ENCODE data around the gene SLC26A2. TPM values are rescaled to one million over a fixed set of nuclear protein-coding genes. Genes with fewer than 3 reads are reported as not detected.

SLC26A2 gene
- total RNA-seq, 2 experiments from 2014 or later, result 2.1 to 2.8 TPM

- intact Hi-C loops (cut with micrococcal nuclease; ENCODE audit: unreplicated experiment), result no loop called here
- no peak for TF ChIP-seq CTCF (conservative IDR thresholded peaks at IDR 0.05; ENCODE audit: low read length)
- TF ChIP-seq EZH2phosphoT487 (IDR thresholded peaks at IDR 0.05; ENCODE audit: borderline replicate concordance, low read depth, low read length), result no peak
- BruUV-seq (replicated peaks), result no TSS peak
- H4K20me1 ChIP-seq (ENCODE audit: insufficient read depth, low read length), result no peaks in the 10 kb centered on the region
- no peak overlapping the region for H3K27ac ChIP-seq (ENCODE audit: low read depth, low read length, poor library complexity, severe bottlenecking)
- no peak overlapping the region for H3K4me2 ChIP-seq (ENCODE audit: low read length)
- H3K4me3 ChIP-seq (ENCODE audit: low read depth, low read length, poor library complexity, severe bottlenecking), result no peak overlapping the region
- no peak overlapping the region for H2AFZ ChIP-seq (ENCODE audit: low read length)
- no peaks in the 10 kb centered on the region for H3K9me2 ChIP-seq (ENCODE audit: insufficient read depth, low read length)
- ChIA-PET POLR2A (no interaction called here), CTCF (ENCODE audit: unreplicated experiment) (no interaction called here)
- H3K36me3 ChIP-seq (ENCODE audit: insufficient read depth, low read length), result no peaks in the 10 kb centered on the region
- H3K79me2 ChIP-seq (ENCODE audit: insufficient read depth, low read depth, low read length), result no peaks in the 10 kb centered on the region
- no peak for DNase-seq (ENCODE audit: low spot score)
- no peaks in the 10 kb centered on the region for H3K9me3 ChIP-seq (ENCODE audit: low read length)
- peaks cover 14% of the 10 kb centered on the region for H3K4me1 ChIP-seq (ENCODE audit: insufficient read depth, low read length, poor library complexity, severe bottlenecking)
Observed at GRCh38 chr5:149995385-149996204, 35.0 kb downstream of the SLC26A2 start.

- Histone ChIP-seq H4K20me1 (ENCODE audit: insufficient read depth, low read length) (no peaks in the 10 kb centered on the region), H3K9me2 (ENCODE audit: insufficient read depth, low read length) (no peaks in the 10 kb centered on the region), H3K79me2 (ENCODE audit: insufficient read depth, low read depth, low read length) (peaks cover 6% of the 10 kb centered on the region; the same call in 1 of the 2 replicates), H3K4me1 (ENCODE audit: insufficient read depth, low read length, poor library complexity, severe bottlenecking) (peaks cover 14% of the 10 kb centered on the region), H3K9me3 (ENCODE audit: low read length) (no peaks in the 10 kb centered on the region), H3K36me3 (ENCODE audit: insufficient read depth, low read length) (no peaks in the 10 kb centered on the region), H3K27ac (ENCODE audit: low read depth, low read length, poor library complexity, severe bottlenecking) (no peak overlapping the region), H2AFZ (ENCODE audit: low read length) (no peak overlapping the region), H3K4me3 (ENCODE audit: low read depth, low read length, poor library complexity, severe bottlenecking) (no peak overlapping the region), H3K4me2 (ENCODE audit: low read length) (no peak overlapping the region)
- no peak for DNase-seq (ENCODE audit: low spot score)
- CTCF ChIA-PET (ENCODE audit: unreplicated experiment), result no interaction called here
- intact Hi-C loops (cut with micrococcal nuclease; ENCODE audit: unreplicated experiment), result no loop called here
- TF ChIP-seq EZH2phosphoT487 (IDR thresholded peaks at IDR 0.05; ENCODE audit: borderline replicate concordance, low read depth, low read length) (no peak), CTCF (conservative IDR thresholded peaks at IDR 0.05; ENCODE audit: low read length) (no peak)
- no TSS peak for BruUV-seq (replicated peaks)
- POLR2A ChIA-PET, result no interaction called here
Observed at GRCh38 chr5:149996205-149996890, 35.8 kb downstream of the SLC26A2 start.

- ChIA-PET CTCF (ENCODE audit: unreplicated experiment) (no interaction called here), POLR2A (no interaction called here)
- Histone ChIP-seq H3K4me1 (ENCODE audit: insufficient read depth, low read length, poor library complexity, severe bottlenecking) (peaks cover 27% of the 10 kb centered on the region), H4K20me1 (ENCODE audit: insufficient read depth, low read length) (peaks cover 10% of the 10 kb centered on the region; the same call in 1 of the 2 replicates), H2AFZ (ENCODE audit: low read length) (no peak overlapping the region), H3K9me3 (ENCODE audit: low read length) (no peaks in the 10 kb centered on the region), H3K9me2 (ENCODE audit: insufficient read depth, low read length) (no peaks in the 10 kb centered on the region), H3K27ac (ENCODE audit: low read depth, low read length, poor library complexity, severe bottlenecking) (no peak overlapping the region), H3K4me2 (ENCODE audit: low read length) (no peak overlapping the region), H3K4me3 (ENCODE audit: low read depth, low read length, poor library complexity, severe bottlenecking) (no peak overlapping the region), H3K36me3 (ENCODE audit: insufficient read depth, low read length) (peaks cover 11% of the 10 kb centered on the region; the same call in 1 of the 2 replicates), H3K79me2 (ENCODE audit: insufficient read depth, low read depth, low read length) (peaks cover 25% of the 10 kb centered on the region)
- BruUV-seq (replicated peaks), result no TSS peak
- no peak for TF ChIP-seq EZH2phosphoT487 (IDR thresholded peaks at IDR 0.05; ENCODE audit: borderline replicate concordance, low read depth, low read length)
- no peak for TF ChIP-seq CTCF (conservative IDR thresholded peaks at IDR 0.05; ENCODE audit: low read length)
- intact Hi-C loops (cut with micrococcal nuclease; ENCODE audit: unreplicated experiment), result no loop called here
- no peak for DNase-seq (ENCODE audit: low spot score)
Observed at GRCh38 chr5:149998281-149998680, 37.7 kb downstream of the SLC26A2 start.
